Fibroblast of skin of scalp (primary cell): ENCODE measurements around the gene COPB1.

ENCODE experiments used
- DNase-seq: peaks from one replicate; pipeline ENCODE4 v3.0.0-alpha.2; 2013

The COPB1 gene

GRCh38 chr11:14513800-14514199 is 14.2 kb upstream of the COPB1 start:
- DNase-seq = no peak

- DNase-seq = no peak
Observed at GRCh38 chr11:14506532-14506931, 6.9 kb upstream of the COPB1 start.

GRCh38 chr11:14503023-14503422 is 3.4 kb upstream of the COPB1 start:
- no peak for DNase-seq

GRCh38 chr11:14502039-14502438 is 2.4 kb upstream of the COPB1 start:
- no peak for DNase-seq

- peak; percentile 47 for DNase-seq
Observed at GRCh38 chr11:14500181-14500651, 605 bp upstream of the COPB1 start.

- DNase-seq = peak; percentile 29
Observed at GRCh38 chr11:14499178-14499559, 442 bp downstream of the COPB1 start.

- DNase-seq = no peak
Observed at GRCh38 chr11:14480716-14481115, 18.9 kb downstream of the COPB1 start.

- no peak for DNase-seq
Observed at GRCh38 chr11:14471127-14471526, 28.5 kb downstream of the COPB1 start.

- DNase-seq = no peak
Observed at GRCh38 chr11:14463623-14464022, 36.0 kb downstream of the COPB1 start.

GRCh38 chr11:14460147-14460546 is 39.5 kb downstream of the COPB1 start:
- DNase-seq = no peak

- DNase-seq = no peak
Observed at GRCh38 chr11:14458377-14458776, 41.2 kb downstream of the COPB1 start.

GRCh38 chr11:14455648-14456430 is 43.8 kb downstream of the COPB1 start:
- no peak for DNase-seq

GRCh38 chr11:14454861-14455632 is 44.6 kb downstream of the COPB1 start:
- DNase-seq = peak; percentile 46

- DNase-seq = peak; percentile 12
Observed at GRCh38 chr11:14451825-14452224, 47.8 kb downstream of the COPB1 start.

- DNase-seq = peak; percentile 64
Observed at GRCh38 chr11:14449302-14449714, 50.3 kb downstream of the COPB1 start.

GRCh38 chr11:14448240-14448639 is 51.4 kb downstream of the COPB1 start:
- DNase-seq = no peak

GRCh38 chr11:14446701-14447169 is 52.9 kb downstream of the COPB1 start:
- peak; percentile 75 for DNase-seq

- DNase-seq = peak; percentile 54
Observed at GRCh38 chr11:14445542-14446530, 53.8 kb downstream of the COPB1 start.

GRCh38 chr11:14444441-14445189 is 55.0 kb downstream of the COPB1 start:
- peak; percentile 27 for DNase-seq

GRCh38 chr11:14443638-14444037 is 56.0 kb downstream of the COPB1 start:
- DNase-seq = peak; percentile 63

- DNase-seq = no peak
Observed at GRCh38 chr11:14435717-14436512, 63.7 kb downstream of the COPB1 start.
